ENCODE data around the gene ASGR2.

DNA sequence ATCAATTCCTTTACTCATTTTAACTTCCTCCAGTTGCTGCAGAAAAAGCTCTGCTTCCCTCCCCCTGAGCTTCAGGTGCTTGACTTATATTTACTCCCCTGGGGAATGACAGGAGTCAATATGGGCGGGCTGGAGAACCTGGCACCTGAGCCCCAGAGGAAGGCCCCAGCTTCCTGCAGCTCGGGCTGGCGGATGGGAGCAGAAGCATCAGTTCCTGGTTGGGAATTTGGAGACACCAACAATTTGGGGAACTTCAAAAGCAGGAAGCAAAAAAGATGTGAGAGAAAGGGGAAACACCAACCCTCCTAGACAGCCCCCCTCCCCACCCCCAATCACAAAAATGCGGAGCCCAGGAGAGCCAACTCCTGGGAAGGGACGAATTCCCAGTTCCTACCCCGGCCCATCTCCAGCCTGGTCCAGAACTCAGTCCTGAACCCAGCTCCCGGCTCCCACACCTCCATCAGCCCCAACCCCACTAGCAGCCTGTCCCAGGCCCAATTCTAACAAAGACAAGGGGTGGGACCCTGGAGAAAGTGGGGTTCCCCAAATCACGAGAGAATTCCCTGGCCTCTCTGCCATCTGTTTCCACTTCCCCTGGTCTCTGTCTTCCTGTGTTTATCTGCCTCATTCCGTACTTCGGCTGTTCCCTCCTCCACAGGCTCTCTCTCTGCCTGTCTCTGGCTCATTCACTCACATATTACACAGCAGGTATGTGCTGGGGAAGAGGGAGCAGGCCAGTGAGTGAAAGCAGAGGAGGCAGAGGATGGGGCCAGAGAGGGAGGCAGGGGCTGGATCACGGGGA is 16.2 kb upstream of the ASGR2 start:
- TF ChIP-seq, protein P1, sequence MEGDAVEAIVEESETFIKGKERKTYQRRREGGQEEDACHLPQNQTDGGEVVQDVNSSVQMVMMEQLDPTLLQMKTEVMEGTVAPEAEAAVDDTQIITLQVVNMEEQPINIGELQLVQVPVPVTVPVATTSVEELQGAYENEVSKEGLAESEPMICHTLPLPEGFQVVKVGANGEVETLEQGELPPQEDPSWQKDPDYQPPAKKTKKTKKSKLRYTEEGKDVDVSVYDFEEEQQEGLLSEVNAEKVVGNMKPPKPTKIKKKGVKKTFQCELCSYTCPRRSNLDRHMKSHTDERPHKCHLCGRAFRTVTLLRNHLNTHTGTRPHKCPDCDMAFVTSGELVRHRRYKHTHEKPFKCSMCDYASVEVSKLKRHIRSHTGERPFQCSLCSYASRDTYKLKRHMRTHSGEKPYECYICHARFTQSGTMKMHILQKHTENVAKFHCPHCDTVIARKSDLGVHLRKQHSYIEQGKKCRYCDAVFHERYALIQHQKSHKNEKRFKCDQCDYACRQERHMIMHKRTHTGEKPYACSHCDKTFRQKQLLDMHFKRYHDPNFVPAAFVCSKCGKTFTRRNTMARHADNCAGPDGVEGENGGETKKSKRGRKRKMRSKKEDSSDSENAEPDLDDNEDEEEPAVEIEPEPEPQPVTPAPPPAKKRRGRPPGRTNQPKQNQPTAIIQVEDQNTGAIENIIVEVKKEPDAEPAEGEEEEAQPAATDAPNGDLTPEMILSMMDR (IDR thresholded peaks at IDR 0.05), result no peak
- TF ChIP-seq EZH2 (IDR thresholded peaks at IDR 0.05), result no peak
- no peak for TF ChIP-seq EZH2phosphoT487 (IDR thresholded peaks at IDR 0.05)

Data from neural progenitor cell (in vitro differentiated cells).